GM12878 (cell line): Measurements from ENCODE around the gene ING4. TPM values are rescaled to one million over a fixed set of nuclear protein-coding genes. Genes with fewer than 3 reads are reported as not detected.
A peak's percentile ranks its signal among the peaks of the same experiment; 100 is the strongest.

Source experiments
- ATAC-seq: fragments of 200-7000 bp; cut with Tn5 transposase; 3 replicates; pipeline ENCODE4 v1.9.1; 2020; ENCODE audit warnings: mild to moderate bottlenecking, moderate library complexity
- BruUV-seq: library from RNA; stranded (reverse); fragments of 400-500 nt; replicated peaks from 2 replicates; lab custom pipeline; 2021; lab: Mats Ljungman, UMichigan
- CTCF ChIA-PET: fragments of 300-600 bp; sonication (Branson Sonifier 250); formaldehyde crosslinking; extraction: SDS; loops from one replicate; lab custom pipeline; 2021; ENCODE audit warnings: inconsistent platforms; lab: Yijun Ruan, JAX
- POLR2A ChIA-PET: fragments of 350-600 bp; formaldehyde crosslinking; extraction: SDS; loops from one replicate; lab custom pipeline; 2021; ENCODE audit warnings: inconsistent platforms; lab: Charles Lee
- RAD21 ChIA-PET: fragments of 300-600 bp; sonication (Branson Sonifier 250); formaldehyde crosslinking; loops from one replicate; lab custom pipeline; 2023; ENCODE audit warnings: antibody characterized with exemption; ENCODE audit not compliant: unreplicated experiment; lab: Charles Lee
- SMC1A ChIA-PET: fragments of 300-600 bp; sonication (Branson Sonifier 250); formaldehyde crosslinking; loops from one replicate; lab custom pipeline; 2023; ENCODE audit not compliant: unreplicated experiment, uncharacterized antibody; lab: Charles Lee
- DNase-seq: peaks from one replicate; pipeline ENCODE4 v3.0.0-alpha.2; 2011; ENCODE audit warnings: low read depth, low spot score
- FAIRE-seq: peaks from 3 replicates; lab custom pipeline; 2011; peaks lifted over from hg19 to GRCh38; lab: Jason Lieb, UNC
- H2AFZ ChIP-seq: 2 replicates; pipeline ENCODE4 v1.6.0; 2011; ENCODE audit warnings: low read depth, low read length, control low read depth; ENCODE audit not compliant: control insufficient read depth
- H3K27ac ChIP-seq: 2 replicates; pipeline ENCODE4 v1.5.1; 2011; ENCODE audit warnings: control low read depth; ENCODE audit not compliant: control insufficient read depth, insufficient read depth
- H3K27me3 ChIP-seq, 2 experiments: replicated peaks in 1 of 2; 2 replicates each; pipeline versions ENCODE4 v1.6.0 to v1.6.1; 2011; ENCODE audit warnings: low read length in 1 of 2; ENCODE audit not compliant: control insufficient read depth in 2 of 2, insufficient read depth in 2 of 2
- H3K36me3 ChIP-seq, 2 experiments: 2 replicates each; pipeline ENCODE4 v1.5.1; 2011; ENCODE audit warnings: low read length in 1 of 2; ENCODE audit not compliant: control insufficient read depth in 2 of 2, insufficient read depth in 2 of 2
- H3K4me1 ChIP-seq: 2 replicates; pipeline ENCODE4 v1.6.1; 2011; ENCODE audit warnings: mild to moderate bottlenecking, low read length, moderate library complexity, mixed read lengths; ENCODE audit not compliant: control insufficient read depth, insufficient read depth
- H3K4me2 ChIP-seq: 2 replicates; pipeline ENCODE4 v1.6.0; 2011; ENCODE audit warnings: control low read depth; ENCODE audit not compliant: control insufficient read depth, insufficient read depth
- H3K4me3 ChIP-seq: fragments of 200-600 bp; sonication (generic); 2 replicates; pipeline ENCODE4 v1.5.1; 2016
- H3K79me2 ChIP-seq: 2 replicates; pipeline ENCODE4 v1.6.0; 2011; ENCODE audit warnings: low read length; ENCODE audit not compliant: control insufficient read depth, insufficient read depth
- H3K9ac ChIP-seq: 2 replicates; pipeline ENCODE4 v1.8.0; 2011; ENCODE audit warnings: low read length, control low read depth, mixed read lengths; ENCODE audit not compliant: control insufficient read depth, insufficient read depth
- H3K9me3 ChIP-seq: replicated peaks from 3 replicates; pipeline ENCODE4 v1.5.1; 2011; ENCODE audit warnings: mild to moderate bottlenecking, low read length; ENCODE audit not compliant: control insufficient read depth, insufficient read depth
- H4K20me1 ChIP-seq: 2 replicates; pipeline ENCODE4 v1.6.0; 2011; ENCODE audit not compliant: control insufficient read depth, insufficient read depth
- CEBPB ChIP-seq, 2 experiments: fragments of 150-350 bp in 1 of 2; IDR thresholded peaks; 2 replicates each; pipeline ENCODE4 v1.6.1; 2012 to 2014; ENCODE audit warnings: low read depth in 2 of 2, low read length in 2 of 2, borderline replicate concordance in 1 of 2, inconsistent platforms in 1 of 2
- E2F4 ChIP-seq: IDR thresholded peaks from 2 replicates; pipeline ENCODE4 v1.6.1; 2012; ENCODE audit warnings: low read depth, low read length, improper control_type of control experiment
- E4F1 ChIP-seq: fragments of 450-650 bp; IDR thresholded peaks from 2 replicates; pipeline ENCODE4 v1.6.1; 2018; ENCODE audit warnings: borderline replicate concordance, mild to moderate bottlenecking; ENCODE audit not compliant: partially characterized antibody
- EED ChIP-seq: sonication (generic); IDR thresholded peaks from 2 replicates; pipeline ENCODE4 v1.6.1; 2016; ENCODE audit warnings: antibody characterized with exemption, low read depth
- MXI1 ChIP-seq: fragments of 150-350 bp; IDR thresholded peaks from 2 replicates; pipeline ENCODE4 v1.6.1; 2011; ENCODE audit warnings: low read depth, mild to moderate bottlenecking, inconsistent platforms, low read length, improper control_type of control experiment
- MYB ChIP-seq: fragments of 150-350 bp; IDR thresholded peaks from 2 replicates; pipeline ENCODE4 v1.6.1; 2014; ENCODE audit warnings: mild to moderate bottlenecking, low read depth, low read length, borderline replicate concordance
- NFXL1 ChIP-seq: fragments of 450-650 bp; IDR thresholded peaks from 2 replicates; pipeline ENCODE4 v1.6.1; 2017; ENCODE audit warnings: antibody characterized with exemption, mild to moderate bottlenecking, borderline replicate concordance
- POU2F2 ChIP-seq: IDR thresholded peaks from 3 replicates; pipeline ENCODE4 v1.6.1; 2011; ENCODE audit warnings: low read depth, mild to moderate bottlenecking, low read length, borderline replicate concordance
- SIN3A ChIP-seq: IDR thresholded peaks from 2 replicates; pipeline ENCODE4 v1.6.1; 2012; ENCODE audit warnings: low read depth, low read length, improper control_type of control experiment
- SMAD5 ChIP-seq: IDR thresholded peaks from 2 replicates; pipeline ENCODE4 v1.6.1; 2016; ENCODE audit warnings: antibody characterized with exemption, low read depth
- ZNF274 ChIP-seq: IDR thresholded peaks from one replicate; pipeline ENCODE4 v1.8.0; 2011; ENCODE audit not compliant: insufficient read length, insufficient read depth
- ZNF384 ChIP-seq: IDR thresholded peaks from 2 replicates; pipeline ENCODE4 v1.6.1; 2012; ENCODE audit warnings: low read depth, mild to moderate bottlenecking, low read length, improper control_type of control experiment, borderline replicate concordance
- WGBS: methylation state at CpG from one replicate; pipeline ENCODE4 v1.1.6; 2016; ENCODE audit warnings: low lambda C conversion rate; ENCODE audit not compliant: insufficient replicate concordance, insufficient coverage; ENCODE audit errors: missing lambda C conversion rate; 5-methylcytosine and 5-hydroxymethylcytosine counted together
- in situ Hi-C: fragments of 300-500 bp; cut with MboI; formaldehyde crosslinking; loops from 9 replicates; pipeline ENCODE4 v1.14.3; 2018; ENCODE audit warnings: mixed read lengths
- intact Hi-C: fragments of 100-400 bp; cut with micrococcal nuclease; formaldehyde crosslinking; loops from one replicate; pipeline ENCODE4 v1.14.2; 2022; ENCODE audit not compliant: unreplicated experiment
- polyA plus RNA-seq, 11 experiments: library from polyadenylated mRNA; depleted of rRNA in 4 of 11; unstranded in 6 of 11; stranded (reverse) in 5 of 11; fragments of >200 nt; fragmentation: Nextera tagmentation in 4 of 11; fragmentation: Illumina TruSeq in 1 of 11; extraction: Ambion mirVana in 4 of 11; extraction: Trizol in 1 of 11; gene quantifications; 1 replicate in 1 of 11; 2 replicates in 10 of 11; pipeline versions ENCODE4 v1.2.1 to v1.2.3, GENCODE V29; 2011 to 2016; ENCODE audit warnings: inconsistent platforms in 2 of 11, missing spikeins in 2 of 11, low read depth in 1 of 11
- total RNA-seq, 4 experiments: library from RNA; depleted of rRNA in 3 of 4; stranded (reverse); fragments of >200 nt in 3 of 4; fragmentation: Illumina TruSeq in 1 of 4; extraction: Trizol in 1 of 4; gene quantifications; 2 replicates each; pipeline versions ENCODE4 v1.2.1 to v1.2.3, GENCODE V29; 2013 to 2021
- TF ChIP-seq, protein P1 (sequence below): IDR thresholded peaks from 2 replicates; pipeline ENCODE4 v1.6.1; 2011; ENCODE audit warnings: borderline replicate concordance, low read depth, mild to moderate bottlenecking, moderate library complexity, mixed read lengths, low read length; ENCODE audit not compliant: insufficient read depth; ENCODE audit errors: extremely low read length
- TF ChIP-seq, protein P2 (sequence below): IDR thresholded peaks from 2 replicates; pipeline ENCODE4 v1.6.1; 2012; ENCODE audit warnings: low read depth, low read length, improper control_type of control experiment

Gene ING4
- total and polyA plus RNA-seq, 10 of the 15 experiments (the other 5 are each of a cell fraction or from before 2014, with no cell fraction given): 7.2 to 53.9 (median 21.8) TPM

DNA sequence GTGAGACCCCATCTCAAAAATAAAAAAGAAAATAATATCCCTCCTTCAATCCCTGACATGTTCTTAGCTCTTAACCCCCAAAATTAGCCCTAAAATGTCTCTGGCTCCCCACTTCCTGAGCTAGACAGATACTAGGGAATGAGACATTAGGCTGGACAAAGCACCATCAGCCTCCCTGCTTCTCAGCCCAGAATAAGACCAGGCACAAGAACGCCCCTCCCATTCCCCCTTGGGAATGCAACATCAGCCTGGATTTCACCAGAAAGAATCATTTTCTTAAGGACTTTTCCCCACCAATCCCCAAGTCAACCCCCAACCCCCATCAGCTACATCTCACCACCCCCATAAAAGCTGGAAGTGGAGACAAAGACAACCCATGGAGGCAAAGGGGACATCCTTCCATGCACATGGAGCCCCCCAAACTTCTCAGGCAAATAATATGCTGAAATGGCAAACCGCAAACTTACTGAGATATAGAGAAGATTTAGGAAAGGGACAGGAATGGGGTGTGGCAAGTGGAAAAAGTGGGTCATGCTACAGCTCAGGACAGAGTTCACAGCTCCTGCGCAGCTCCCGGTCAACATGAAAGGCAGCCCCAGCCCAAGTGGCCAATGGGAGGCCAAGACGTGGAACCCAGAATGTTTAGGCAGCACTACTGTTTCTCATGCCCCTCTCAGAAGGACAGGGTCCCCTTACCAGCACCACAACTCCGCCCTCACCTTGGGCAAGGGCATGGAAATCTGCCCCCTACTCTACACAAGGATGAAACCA is 58.5 kb downstream of the ING4 start:
- H4K20me1 ChIP-seq: peaks cover 14% of the 10 kb centered on the region
- H2AFZ ChIP-seq: no peak overlapping the region
- no peak for DNase-seq
- H3K4me1 ChIP-seq: peaks cover 24% of the 10 kb centered on the region
- H3K36me3 ChIP-seq: peaks cover 22% of the 10 kb centered on the region in 2 experiments
- peak overlapping the region; percentile 99 for H3K4me3 ChIP-seq
- SMC1A ChIA-PET: interaction anchor here (1.0 to 2.7 kb wide), 14 partner anchors 9 to 180 kb away, joined by 3 to 12 read pairs (median 6); partner anchors contain the start of genes LPAR5 and MLF2
- H3K9me3 ChIP-seq: no peaks in the 10 kb centered on the region
- FAIRE-seq: no peak
- H3K27ac ChIP-seq: peak overlapping the region; percentile 25; the same call in 1 of the 2 replicates
- RAD21 ChIA-PET: interaction anchor here (0.7 to 1.7 kb wide), 9 partner anchors 10 to 134 kb away, joined by 3 to 8 read pairs (median 4); partner anchors contain the start of gene VAMP1
- intact Hi-C loops: no loop called here
- POLR2A ChIA-PET: interaction anchor here (0.6 to 1.5 kb wide), 12 partner anchors 9 to 188 kb away, joined by 3 to 7 read pairs (median 3); partner anchors contain the start of genes GAPDH and ZNF384
- BruUV-seq: no TSS peak
- H3K4me2 ChIP-seq: peak overlapping the region; percentile 75
- CTCF ChIA-PET: interaction anchor here (0.8 to 4.9 kb wide), 14 partner anchors 9 to 179 kb away, joined by 3 to 43 read pairs (median 6); partner anchors contain the start of genes COPS7A and ZNF384
- H3K79me2 ChIP-seq: peaks cover 49% of the 10 kb centered on the region
- H3K9ac ChIP-seq: peak overlapping the region; percentile 51
- 69% methylated on average over 6 of the region's 6 CpGs for WGBS
- H3K27me3 ChIP-seq: no peaks in the 10 kb centered on the region
- no peak for ATAC-seq
- in situ Hi-C loops: no loop called here
- TF ChIP-seq SMAD5 (no peak), NFXL1 (no peak), CEBPB (IDR thresholded peaks at IDR 0.05; ENCODE audit: borderline replicate concordance in 1 of 2, low read depth in 2 of 2, low read length in 2 of 2) (no peak), POU2F2 (no peak), MXI1 (no peak), ZNF274 (no peak), ZNF384 (no peak), SIN3A (no peak), EED (no peak), E4F1 (no peak), E2F4 (no peak), MYB (no peak)
- TF ChIP-seq, protein P1, sequence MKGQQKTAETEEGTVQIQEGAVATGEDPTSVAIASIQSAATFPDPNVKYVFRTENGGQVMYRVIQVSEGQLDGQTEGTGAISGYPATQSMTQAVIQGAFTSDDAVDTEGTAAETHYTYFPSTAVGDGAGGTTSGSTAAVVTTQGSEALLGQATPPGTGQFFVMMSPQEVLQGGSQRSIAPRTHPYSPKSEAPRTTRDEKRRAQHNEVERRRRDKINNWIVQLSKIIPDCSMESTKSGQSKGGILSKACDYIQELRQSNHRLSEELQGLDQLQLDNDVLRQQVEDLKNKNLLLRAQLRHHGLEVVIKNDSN: no peak
- TF ChIP-seq, protein P2, sequence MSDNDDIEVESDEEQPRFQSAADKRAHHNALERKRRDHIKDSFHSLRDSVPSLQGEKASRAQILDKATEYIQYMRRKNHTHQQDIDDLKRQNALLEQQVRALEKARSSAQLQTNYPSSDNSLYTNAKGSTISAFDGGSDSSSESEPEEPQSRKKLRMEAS: no peak
